ENCODE results near the gene FBXO46. TPM values are rescaled to one million over a fixed set of nuclear protein-coding genes. Genes with fewer than 3 reads are reported as not detected.

The FBXO46 gene
- total and polyA plus RNA-seq, 2 of the 13 experiments (the other 11 are each of a cell fraction or from before 2014, with no cell fraction given) = 6.2 to 6.4 TPM

GRCh38 chr19:45768984-45769782 is 38.5 kb upstream of the FBXO46 start, which contains the start of gene SIX5 (continued):
- TF ChIP-seq GATA4 (IDR thresholded peaks at IDR 0.05; ENCODE audit: borderline replicate concordance, low read depth) = peak; percentile 66; the same call in 1 of the 2 replicates
- TF ChIP-seq MXD1 (CRISPR knock-in tag; IDR thresholded peaks at IDR 0.05) = peak; percentile 47; the same call in 1 of the 2 replicates
- no peak for TF ChIP-seq ZNF317 (CRISPR knock-in tag; IDR thresholded peaks at IDR 0.05)
- no peak for TF ChIP-seq FOXK2 (IDR thresholded peaks at IDR 0.05)
- TF ChIP-seq BCLAF1 (IDR thresholded peaks at IDR 0.05) = no peak
- TF ChIP-seq KLF12 (CRISPR knock-in tag; IDR thresholded peaks at IDR 0.05; ENCODE audit: borderline replicate concordance) = no peak
- TF ChIP-seq ARNT2 (CRISPR knock-in tag; IDR thresholded peaks at IDR 0.05; ENCODE audit: low read depth) = peak; percentile 31; the same call in 1 of the 2 replicates
- no peak for TF ChIP-seq ZBTB34 (CRISPR knock-in tag; IDR thresholded peaks at IDR 0.05)
- TF ChIP-seq KMT2B (CRISPR knock-in tag; IDR thresholded peaks at IDR 0.05) = peak; percentile 64
- TF ChIP-seq ZFYVE20 (CRISPR knock-in tag; IDR thresholded peaks at IDR 0.05; ENCODE audit: borderline replicate concordance, low read depth) = no peak
- TF ChIP-seq THYN1 (CRISPR knock-in tag; IDR thresholded peaks at IDR 0.05; ENCODE audit: borderline replicate concordance, low read depth) = no peak
- TF ChIP-seq ZNF589 (CRISPR knock-in tag; conservative IDR thresholded peaks at IDR 0.05) = peak; percentile 45; the same call in 1 of the 2 replicates
- no peak for TF ChIP-seq JARID2 (CRISPR knock-in tag; IDR thresholded peaks at IDR 0.05; ENCODE audit: insufficient replicate concordance)
- no peak for TF ChIP-seq KMT2A (CRISPR knock-in tag; IDR thresholded peaks at IDR 0.05)
- no peak for TF ChIP-seq ZNF121 (CRISPR knock-in tag; IDR thresholded peaks at IDR 0.05)
- TF ChIP-seq ZNF713 (CRISPR knock-in tag; IDR thresholded peaks at IDR 0.05) = no peak
- TF ChIP-seq FIP1L1 (IDR thresholded peaks at IDR 0.05; ENCODE audit: borderline replicate concordance, insufficient read depth, low read depth, low read length) = no peak
- 0 out of 2 replicates have a peak, but pooled peaks have one; percentile 30 for TF ChIP-seq ZMYM3 (CRISPR knock-in tag; IDR thresholded peaks at IDR 0.05)
- TF ChIP-seq ZNF574 (CRISPR knock-in tag; IDR thresholded peaks at IDR 0.05) = peak; percentile 82
- no peak for TF ChIP-seq ARNTL (CRISPR knock-in tag; IDR thresholded peaks at IDR 0.05)
- no peak for TF ChIP-seq ZKSCAN5 (CRISPR knock-in tag; IDR thresholded peaks at IDR 0.05)
- TF ChIP-seq BRCA1 (CRISPR knock-in tag; IDR thresholded peaks at IDR 0.05) = 0 out of 2 replicates have a peak, but pooled peaks have one; percentile 40
